HCT116 (cell line): Measurements from ENCODE around the gene DCN. TPM values are rescaled to one million over a fixed set of nuclear protein-coding genes. Genes with fewer than 3 reads are reported as not detected.

Source experiments
- ATAC-seq: fragments of 200-7000 bp; cut with Tn5 transposase; 2 replicates; pipeline ENCODE4 v1.9.1; 2020; ENCODE audit warnings: mild to moderate bottlenecking, moderate library complexity
- BruUV-seq: library from RNA; stranded (reverse); fragments of 400-500 nt; replicated peaks from 2 replicates; lab custom pipeline; 2021; lab: Mats Ljungman, UMichigan
- CTCF ChIA-PET: fragments of 300-600 bp; sonication (Branson Sonifier 250); formaldehyde crosslinking; loops from one replicate; lab custom pipeline; 2021; ENCODE audit warnings: antibody characterized with exemption; lab: Charles Lee
- POLR2A ChIA-PET: fragments of 300-600, 350-600 bp; sonication (Branson Sonifier 250); formaldehyde crosslinking; loops from one replicate; lab custom pipeline; 2021; ENCODE audit warnings: antibody characterized with exemption; lab: Charles Lee
- RAD21 ChIA-PET, 2 experiments: fragments of 300-600 bp; sonication (Branson Sonifier 250); formaldehyde crosslinking; loops; one replicate each; lab custom pipeline; 2023; ENCODE audit warnings: low total read pairs in 2 of 2; ENCODE audit not compliant: uncharacterized antibody in 2 of 2, unreplicated experiment in 2 of 2, low non-redundant PET in 1 of 2; lab: Charles Lee
- DNase-seq: peaks from one replicate; pipeline ENCODE4 v3.0.0-alpha.2; 2010; ENCODE audit warnings: low read depth, low spot score
- H2AFZ ChIP-seq: fragments of 200-600 bp; shearing (Covaris generic), sonication (generic); 2 replicates; pipeline ENCODE4 v1.6.1; 2017; ENCODE audit warnings: low read depth, mixed run types, mixed read lengths, antibody characterized with exemption, low read length; ENCODE audit not compliant: poor library complexity, severe bottlenecking
- H3K27ac ChIP-seq: 2 replicates; pipeline ENCODE4 v1.5.1; 2012; ENCODE audit warnings: low read depth, low read length
- H3K27me3 ChIP-seq: fragments of 200-600 bp; sonication (generic); 2 replicates; pipeline ENCODE4 v1.6.1; 2016; ENCODE audit warnings: mixed run types, low read length, mixed read lengths; ENCODE audit not compliant: insufficient read depth
- H3K36me3 ChIP-seq, 2 experiments: fragments of 200-500 bp in 1 of 2; fragments of 200-600 bp in 1 of 2; sonication (Bioruptor generic) in 1 of 2; sonication (generic) in 1 of 2; 2 replicates each; pipeline versions ENCODE4 v1.5.1 to v1.6.1; 2014 to 2016; ENCODE audit warnings: low read length in 2 of 2, inconsistent platforms in 1 of 2, mixed read lengths in 1 of 2, mixed run types in 1 of 2; ENCODE audit not compliant: insufficient read depth in 2 of 2, control insufficient read depth in 1 of 2
- H3K4me1 ChIP-seq, 2 experiments: fragments of 200-600 bp in 1 of 2; sonication (generic) in 1 of 2; 2 replicates each; pipeline versions ENCODE4 v1.5.1 to v1.6.1; 2012 to 2017; ENCODE audit warnings: low read length in 2 of 2, inconsistent platforms in 1 of 2, mild to moderate bottlenecking in 1 of 2, mixed read lengths in 1 of 2, mixed run types in 1 of 2, moderate library complexity in 1 of 2; ENCODE audit not compliant: insufficient read depth in 2 of 2, control insufficient read depth in 1 of 2
- H3K4me2 ChIP-seq: fragments of 200-600 bp; sonication (generic); 2 replicates; pipeline ENCODE4 v1.6.1; 2017; ENCODE audit warnings: mixed run types, low read length, mixed read lengths
- H3K4me3 ChIP-seq, 2 experiments: fragments of 200-600 bp in 1 of 2; sonication (generic) in 1 of 2; replicated peaks in 1 of 2; 2 replicates each; pipeline ENCODE4 v1.5.1; 2011 to 2016; ENCODE audit warnings: low read length in 2 of 2, control low read depth in 1 of 2, low read depth in 1 of 2, mild to moderate bottlenecking in 1 of 2, mixed read lengths in 1 of 2, mixed run types in 1 of 2
- H3K79me2 ChIP-seq: fragments of 200-600 bp; sonication (generic); 2 replicates; pipeline ENCODE4 v1.6.1; 2017; ENCODE audit warnings: mild to moderate bottlenecking, mixed run types, low read length, moderate library complexity, mixed read lengths; ENCODE audit not compliant: insufficient read depth
- H3K9ac ChIP-seq: fragments of 200-600 bp; sonication (generic); 2 replicates; pipeline ENCODE4 v1.6.1; 2016; ENCODE audit warnings: low read length, mixed read lengths
- H3K9me2 ChIP-seq: fragments of 200-600 bp; sonication (generic), shearing (Covaris generic); 2 replicates; pipeline ENCODE4 v1.6.1; 2017; ENCODE audit warnings: mixed run types, mild to moderate bottlenecking, moderate library complexity; ENCODE audit not compliant: insufficient read depth
- H3K9me3 ChIP-seq, 2 experiments: fragments of 200-500 bp in 1 of 2; fragments of 200-600 bp in 1 of 2; sonication (Bioruptor generic) in 1 of 2; sonication (generic) in 1 of 2; 2 replicates each; pipeline ENCODE4 v1.6.1; 2014 to 2017; ENCODE audit warnings: low read length in 2 of 2, mixed read lengths in 2 of 2, inconsistent platforms in 1 of 2, low read depth in 1 of 2, mild to moderate bottlenecking in 1 of 2, mixed run types in 1 of 2, moderate library complexity in 1 of 2; ENCODE audit not compliant: control insufficient read depth in 1 of 2, insufficient read depth in 1 of 2
- H4K20me1 ChIP-seq: fragments of 200-600 bp; sonication (generic), shearing (Covaris generic); 2 replicates; pipeline ENCODE4 v1.6.1; 2017; ENCODE audit warnings: mixed run types, mild to moderate bottlenecking, moderate library complexity; ENCODE audit not compliant: insufficient read depth
- ATF3 ChIP-seq: IDR thresholded peaks from 2 replicates; pipeline ENCODE4 v1.6.1; 2012
- CBX3 ChIP-seq: IDR thresholded peaks from 2 replicates; pipeline ENCODE4 v1.6.1; 2012; ENCODE audit warnings: low read depth
- EGR1 ChIP-seq: IDR thresholded peaks from 2 replicates; pipeline ENCODE4 v1.6.1; 2012; ENCODE audit warnings: low read depth
- EZH2 ChIP-seq: fragments of 200-600 bp; sonication (generic); IDR thresholded peaks from 2 replicates; pipeline ENCODE4 v1.6.1; 2017; ENCODE audit warnings: antibody characterized with exemption, mixed run types
- FOSL1 ChIP-seq: IDR thresholded peaks from 2 replicates; pipeline ENCODE4 v1.6.1; 2012; ENCODE audit warnings: low read depth
- JUND ChIP-seq: IDR thresholded peaks from 2 replicates; pipeline ENCODE4 v1.6.1; 2012
- POLR2A ChIP-seq: IDR thresholded peaks from 2 replicates; pipeline ENCODE4 v1.7.0; 2011; ENCODE audit warnings: borderline replicate concordance; ENCODE audit not compliant: insufficient read depth, insufficient read length; ENCODE audit errors: extremely low read depth
- RAD21 ChIP-seq: IDR thresholded peaks from 2 replicates; pipeline ENCODE4 v1.6.1; 2012; ENCODE audit warnings: low read depth, mild to moderate bottlenecking
- SRF ChIP-seq: IDR thresholded peaks from 2 replicates; pipeline ENCODE4 v1.6.1; 2012; ENCODE audit warnings: low read depth
- YY1 ChIP-seq: IDR thresholded peaks from 2 replicates; pipeline ENCODE4 v1.6.1; 2011; ENCODE audit warnings: low read length, low read depth, moderate library complexity, mild to moderate bottlenecking; ENCODE audit not compliant: insufficient replicate concordance; ENCODE audit errors: extremely low read depth
- ZBTB33 ChIP-seq: IDR thresholded peaks from 2 replicates; pipeline ENCODE4 v1.6.1; 2011; ENCODE audit warnings: mild to moderate bottlenecking, low read length, moderate library complexity; ENCODE audit not compliant: insufficient replicate concordance; ENCODE audit errors: extremely low read depth
- ZFX ChIP-seq: fragments of 450-650 bp; IDR thresholded peaks from 2 replicates; pipeline ENCODE4 v1.6.1; 2017
- intact Hi-C: fragments of 100-400 bp; cut with micrococcal nuclease; formaldehyde crosslinking; loops from 2 replicates; pipeline ENCODE4 v1.10.0; 2022
- total RNA-seq: library from RNA; stranded (reverse); gene quantifications from one replicate; pipeline ENCODE4 v1.2.1, GENCODE V29; 2021; ENCODE audit not compliant: unreplicated experiment
- TF ChIP-seq, protein P1 (sequence below), 3 experiments: fragments of 200-600 bp in 1 of 3; sonication (generic) in 1 of 3; IDR thresholded peaks in 2 of 3; conservative IDR thresholded peaks in 1 of 3; 2 replicates each; pipeline ENCODE4 v1.5.1; 2012 to 2017; ENCODE audit warnings: low read depth in 2 of 3, low read length in 2 of 3, antibody characterized with exemption in 1 of 3, borderline replicate concordance in 1 of 3, control low read depth in 1 of 3, mild to moderate bottlenecking in 1 of 3, mixed read lengths in 1 of 3, mixed run types in 1 of 3, moderate library complexity in 1 of 3; ENCODE audit not compliant: insufficient read depth in 1 of 3
- TF ChIP-seq, protein P2 (sequence below): IDR thresholded peaks from 2 replicates; pipeline ENCODE4 v1.6.1; 2012; ENCODE audit warnings: low read depth

DCN gene
- total RNA-seq, 1 experiment from 2014 or later = 3.6 TPM

- TF ChIP-seq, protein P1, sequence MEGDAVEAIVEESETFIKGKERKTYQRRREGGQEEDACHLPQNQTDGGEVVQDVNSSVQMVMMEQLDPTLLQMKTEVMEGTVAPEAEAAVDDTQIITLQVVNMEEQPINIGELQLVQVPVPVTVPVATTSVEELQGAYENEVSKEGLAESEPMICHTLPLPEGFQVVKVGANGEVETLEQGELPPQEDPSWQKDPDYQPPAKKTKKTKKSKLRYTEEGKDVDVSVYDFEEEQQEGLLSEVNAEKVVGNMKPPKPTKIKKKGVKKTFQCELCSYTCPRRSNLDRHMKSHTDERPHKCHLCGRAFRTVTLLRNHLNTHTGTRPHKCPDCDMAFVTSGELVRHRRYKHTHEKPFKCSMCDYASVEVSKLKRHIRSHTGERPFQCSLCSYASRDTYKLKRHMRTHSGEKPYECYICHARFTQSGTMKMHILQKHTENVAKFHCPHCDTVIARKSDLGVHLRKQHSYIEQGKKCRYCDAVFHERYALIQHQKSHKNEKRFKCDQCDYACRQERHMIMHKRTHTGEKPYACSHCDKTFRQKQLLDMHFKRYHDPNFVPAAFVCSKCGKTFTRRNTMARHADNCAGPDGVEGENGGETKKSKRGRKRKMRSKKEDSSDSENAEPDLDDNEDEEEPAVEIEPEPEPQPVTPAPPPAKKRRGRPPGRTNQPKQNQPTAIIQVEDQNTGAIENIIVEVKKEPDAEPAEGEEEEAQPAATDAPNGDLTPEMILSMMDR (IDR thresholded peaks at IDR 0.05 in 2 of 3, conservative IDR thresholded peaks at IDR 0.05 in 1 of 3; ENCODE audit: borderline replicate concordance in 1 of 3, insufficient read depth in 1 of 3, low read depth in 2 of 3, low read length in 2 of 3) = no peak
- no peak for TF ChIP-seq SRF
- no peak for TF ChIP-seq FOSL1
- TF ChIP-seq ZFX = no peak
These were observed 88.5 kb downstream of the DCN start (continued) for GRCh38 chr12:91094032-91094662.

GRCh38 chr12:91093341-91093740 lies 89.3 kb downstream of the DCN start:
- H3K4me3 ChIP-seq = no peak overlapping the region
- peaks cover 0 to 5% of the 10 kb centered on the region in 2 experiments; a peak in 1 of 4 replicates for H3K9me3 ChIP-seq
- POLR2A ChIA-PET = no interaction called here
- intact Hi-C loops = no loop called here
- ATAC-seq = no peak
- H3K4me2 ChIP-seq = no peak overlapping the region
- H3K9me2 ChIP-seq = no peaks in the 10 kb centered on the region
- no peak for DNase-seq
- no peak overlapping the region for H3K9ac ChIP-seq
- H4K20me1 ChIP-seq = no peaks in the 10 kb centered on the region
- H3K4me1 ChIP-seq = peaks cover 0 to 1% of the 10 kb centered on the region in 2 experiments; a peak in 2 of 4 replicates
- H3K27ac ChIP-seq = no peak overlapping the region
- no peaks in the 10 kb centered on the region for H3K27me3 ChIP-seq
- RAD21 ChIA-PET = no interaction called here
- no TSS peak for BruUV-seq
- CTCF ChIA-PET = no interaction called here
- TF ChIP-seq ZBTB33 (no peak), POLR2A (no peak), RAD21 (no peak), EGR1 (no peak), EZH2 (no peak), JUND (no peak), CBX3 (no peak), SRF (no peak), YY1 (no peak), ATF3 (no peak)
- TF ChIP-seq, protein P2, sequence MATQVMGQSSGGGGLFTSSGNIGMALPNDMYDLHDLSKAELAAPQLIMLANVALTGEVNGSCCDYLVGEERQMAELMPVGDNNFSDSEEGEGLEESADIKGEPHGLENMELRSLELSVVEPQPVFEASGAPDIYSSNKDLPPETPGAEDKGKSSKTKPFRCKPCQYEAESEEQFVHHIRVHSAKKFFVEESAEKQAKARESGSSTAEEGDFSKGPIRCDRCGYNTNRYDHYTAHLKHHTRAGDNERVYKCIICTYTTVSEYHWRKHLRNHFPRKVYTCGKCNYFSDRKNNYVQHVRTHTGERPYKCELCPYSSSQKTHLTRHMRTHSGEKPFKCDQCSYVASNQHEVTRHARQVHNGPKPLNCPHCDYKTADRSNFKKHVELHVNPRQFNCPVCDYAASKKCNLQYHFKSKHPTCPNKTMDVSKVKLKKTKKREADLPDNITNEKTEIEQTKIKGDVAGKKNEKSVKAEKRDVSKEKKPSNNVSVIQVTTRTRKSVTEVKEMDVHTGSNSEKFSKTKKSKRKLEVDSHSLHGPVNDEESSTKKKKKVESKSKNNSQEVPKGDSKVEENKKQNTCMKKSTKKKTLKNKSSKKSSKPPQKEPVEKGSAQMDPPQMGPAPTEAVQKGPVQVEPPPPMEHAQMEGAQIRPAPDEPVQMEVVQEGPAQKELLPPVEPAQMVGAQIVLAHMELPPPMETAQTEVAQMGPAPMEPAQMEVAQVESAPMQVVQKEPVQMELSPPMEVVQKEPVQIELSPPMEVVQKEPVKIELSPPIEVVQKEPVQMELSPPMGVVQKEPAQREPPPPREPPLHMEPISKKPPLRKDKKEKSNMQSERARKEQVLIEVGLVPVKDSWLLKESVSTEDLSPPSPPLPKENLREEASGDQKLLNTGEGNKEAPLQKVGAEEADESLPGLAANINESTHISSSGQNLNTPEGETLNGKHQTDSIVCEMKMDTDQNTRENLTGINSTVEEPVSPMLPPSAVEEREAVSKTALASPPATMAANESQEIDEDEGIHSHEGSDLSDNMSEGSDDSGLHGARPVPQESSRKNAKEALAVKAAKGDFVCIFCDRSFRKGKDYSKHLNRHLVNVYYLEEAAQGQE = no peak
- no peaks in the 10 kb centered on the region for H3K79me2 ChIP-seq
- H2AFZ ChIP-seq = no peak overlapping the region
- H3K36me3 ChIP-seq = no peaks in the 10 kb centered on the region
